Esophagus mucosa (tissue), 1 donor: ENCODE measurements around the gene LRRC70. TPM values are rescaled to one million over a fixed set of nuclear protein-coding genes. Genes with fewer than 3 reads are reported as not detected.
"Not testable (repeated sequence)": the region's sequence is repeated elsewhere in the genome, so short reads cannot be mapped to it uniquely, and the experiment has no call there.

Experiments used
- ATAC-seq: fragments of 200-7000 bp; cut with Tn5 transposase; one replicate; pipeline ENCODE4 v1.9.1; 2020
- total RNA-seq: library from RNA; stranded (reverse); gene quantifications from one replicate; pipeline ENCODE4 v1.2.4, GENCODE V29; 2023
- donor health status: DM: yes; HTN: yes; CAD: no.

LRRC70 gene
- 0.16 TPM for total RNA-seq

GRCh38 chr5:62578540-62578939 is at the start of gene LRRC70:
Gene LRRC70, plus strand, starts transcription at chr5:62578819. Its CDS starts 620 bp downstream, at chr5:62579439.
- peak; percentile 28 for ATAC-seq

- ATAC-seq: no peak
Observed at GRCh38 chr5:62533597-62533996, 45.0 kb upstream of the LRRC70 start.

- ATAC-seq: no peak
Observed at GRCh38 chr5:62534461-62535236, 44.0 kb upstream of the LRRC70 start.

DNA sequence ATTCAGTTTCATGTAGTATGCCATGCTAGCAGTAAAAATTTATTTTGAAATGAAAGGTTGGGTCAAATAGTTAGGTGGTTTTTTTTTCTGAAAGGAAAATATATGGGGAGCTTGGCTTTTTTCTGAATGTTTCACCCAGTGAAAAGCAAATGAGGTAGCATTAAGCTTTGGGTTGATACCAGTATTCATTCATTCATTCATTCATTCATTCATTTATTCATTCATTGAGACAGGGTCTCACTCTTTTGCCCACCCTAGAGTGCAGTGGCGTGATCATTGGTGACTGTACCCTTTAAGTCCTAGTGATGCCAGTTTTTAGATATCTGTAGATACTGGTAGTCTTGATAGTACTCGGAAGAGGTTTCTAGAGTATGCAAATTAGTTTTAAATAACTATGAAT is 42.4 kb upstream of the LRRC70 start:
- no peak for ATAC-seq

DNA sequence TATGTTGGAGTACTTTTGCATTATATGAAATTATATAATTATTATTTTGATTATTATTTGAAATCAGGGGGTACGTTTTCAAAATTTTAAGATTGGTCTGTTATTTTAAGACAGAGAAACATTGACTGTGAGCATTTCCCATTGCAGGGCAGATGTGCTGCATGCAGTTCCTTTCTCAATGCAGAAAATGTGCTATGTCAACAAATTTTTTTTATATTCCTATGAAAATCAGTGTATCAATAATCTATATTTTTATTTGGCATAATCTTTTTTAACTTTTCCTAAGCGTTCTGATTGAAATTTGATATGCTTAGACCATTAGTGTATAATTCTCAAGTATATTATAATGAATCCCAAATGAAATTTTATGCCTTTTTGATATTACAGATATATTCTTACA is 41.8 kb upstream of the LRRC70 start:
- ATAC-seq: no peak

GRCh38 chr5:62538017-62538942 is 40.3 kb upstream of the LRRC70 start:
- ATAC-seq: peak; percentile 86

- ATAC-seq: no peak
Observed at GRCh38 chr5:62542720-62543119, 35.9 kb upstream of the LRRC70 start.

- ATAC-seq: no peak
Observed at GRCh38 chr5:62547945-62548630, 30.5 kb upstream of the LRRC70 start.

DNA sequence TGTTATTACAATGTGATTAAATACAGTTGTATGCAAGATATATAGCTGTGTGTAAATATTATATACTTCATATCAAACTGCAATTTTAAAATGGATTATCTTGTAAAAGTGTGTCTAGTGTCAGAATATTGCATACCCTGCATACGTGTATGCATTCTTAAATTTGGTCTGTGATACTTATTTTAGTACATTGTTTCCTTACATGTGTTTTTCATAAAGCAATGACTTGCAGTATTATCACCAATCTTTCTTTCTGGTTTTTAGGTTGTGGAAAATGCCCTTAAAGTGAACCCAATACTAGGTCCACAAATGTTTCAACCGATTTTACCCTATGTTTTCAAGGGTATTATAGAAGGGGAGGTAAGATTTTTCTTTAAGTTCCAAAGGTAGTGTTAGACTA is 28.5 kb upstream of the LRRC70 start:
- no peak for ATAC-seq

DNA sequence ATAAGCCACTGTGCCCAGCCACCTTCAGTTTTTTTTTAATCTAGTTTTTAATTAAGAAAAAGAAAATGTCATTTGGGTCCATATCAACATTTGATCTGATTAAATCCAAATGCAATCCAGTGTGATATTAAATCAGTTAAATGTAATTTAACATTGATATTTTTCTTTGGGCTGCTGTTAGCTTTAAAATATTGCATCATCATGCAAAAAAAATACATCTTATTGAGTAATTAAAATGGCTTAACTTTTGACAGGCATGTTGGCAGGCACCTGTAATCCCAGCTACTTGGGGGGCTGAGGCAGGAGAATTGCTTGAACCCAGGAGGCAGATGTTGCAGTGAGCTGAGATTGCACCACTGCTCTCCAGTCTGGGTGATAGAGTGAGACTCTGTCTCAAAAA is 22.7 kb upstream of the LRRC70 start:
- no peak for ATAC-seq

GRCh38 chr5:62558941-62559340 is 19.7 kb upstream of the LRRC70 start:
- no peak for ATAC-seq

- ATAC-seq: no peak
Observed at GRCh38 chr5:62560786-62561185, 17.8 kb upstream of the LRRC70 start.

- no peak for ATAC-seq
Observed at GRCh38 chr5:62561896-62562295, 16.7 kb upstream of the LRRC70 start.

DNA sequence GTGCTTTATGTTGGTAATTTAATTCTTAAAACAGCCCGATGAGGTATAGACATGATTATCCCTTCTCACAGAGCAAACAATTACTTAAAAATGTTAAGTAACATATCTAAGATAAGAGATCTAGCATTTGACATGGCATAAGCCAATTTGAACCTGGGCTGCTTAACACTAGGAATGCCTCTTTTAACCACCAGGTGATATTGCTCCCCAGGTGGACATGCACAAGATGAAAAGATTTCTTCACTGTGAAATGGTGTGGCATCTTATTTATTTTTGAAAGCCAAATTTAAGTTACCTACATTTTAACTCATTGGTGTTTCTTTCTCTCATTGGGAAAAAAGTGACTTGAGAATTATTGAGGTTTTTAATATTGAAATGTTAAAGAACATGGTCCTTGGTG is 15.8 kb upstream of the LRRC70 start:
- ATAC-seq: no peak

- no peak for ATAC-seq
Observed at GRCh38 chr5:62564101-62564500, 14.5 kb upstream of the LRRC70 start.

GRCh38 chr5:62565740-62566139 is 12.9 kb upstream of the LRRC70 start:
- ATAC-seq: not testable (repeated sequence)

DNA sequence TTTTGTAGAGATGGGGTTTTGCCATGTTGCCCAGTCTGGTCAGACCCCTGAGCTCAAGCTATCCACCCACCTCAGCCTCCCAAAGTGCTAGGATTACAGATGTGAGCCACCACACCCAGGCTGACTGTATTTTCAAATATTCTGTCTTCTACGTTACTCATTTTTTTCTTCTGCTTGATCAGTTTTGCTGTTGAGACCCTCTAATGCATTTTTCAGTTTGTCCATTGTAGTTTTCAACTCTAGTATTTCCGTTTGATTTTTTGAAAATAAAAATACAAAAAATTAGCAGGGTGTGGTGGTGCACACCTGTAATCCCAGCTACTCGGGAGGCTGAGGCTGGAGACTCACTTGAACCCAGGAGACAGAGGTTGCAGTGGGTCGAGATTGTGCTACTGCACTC is 10.5 kb upstream of the LRRC70 start:
- ATAC-seq: no peak

DNA sequence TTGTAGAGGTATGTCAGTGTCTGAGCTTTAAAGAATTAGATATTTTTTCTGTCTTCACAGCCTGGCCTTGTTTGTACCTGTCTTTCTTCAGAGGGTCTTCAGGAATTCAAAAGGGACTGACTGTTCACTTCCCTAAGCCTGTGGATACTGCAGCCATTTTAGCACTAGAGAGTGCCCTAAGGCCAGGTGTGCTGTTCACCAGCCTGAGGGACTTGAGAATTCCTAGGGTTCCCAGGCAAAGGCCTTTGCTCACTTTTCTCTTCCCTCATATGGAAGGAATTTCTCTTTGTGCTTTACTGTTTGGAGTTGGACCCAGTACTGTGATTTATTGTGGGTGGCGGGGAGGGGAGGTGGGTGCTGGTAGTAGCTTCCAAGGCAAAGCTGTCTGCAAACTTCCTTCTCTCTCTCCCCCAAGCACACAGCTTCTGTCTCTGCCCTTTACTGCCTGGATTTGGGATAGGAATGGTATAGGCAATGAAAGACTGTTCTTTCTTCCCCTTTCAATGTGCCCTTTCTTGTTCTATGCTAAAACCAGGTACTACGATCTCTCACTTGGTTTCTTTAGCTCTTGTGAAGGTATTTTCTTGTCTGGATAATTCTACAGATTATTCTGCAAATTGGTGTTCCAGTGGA is 9.7 kb upstream of the LRRC70 start:
- ATAC-seq: no peak

DNA sequence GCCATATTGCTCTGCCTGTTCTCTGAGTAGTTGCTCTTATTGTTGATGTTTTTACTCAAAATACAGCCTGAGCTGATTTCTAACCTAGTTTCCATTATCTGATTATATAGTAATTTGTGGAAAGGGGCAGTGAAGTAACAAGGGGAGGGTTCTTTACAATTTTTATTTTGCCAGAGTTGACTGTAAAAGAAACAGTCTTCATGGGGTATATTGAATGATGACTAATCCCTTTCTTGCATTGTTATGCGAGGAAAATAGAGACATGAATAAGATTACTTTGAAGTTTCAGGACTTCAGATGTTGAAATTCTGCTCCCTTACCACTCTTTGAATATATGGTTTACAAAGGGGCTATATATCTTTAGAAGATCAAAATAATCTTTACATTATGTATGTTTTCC is 9.1 kb upstream of the LRRC70 start:
- ATAC-seq: no peak

DNA sequence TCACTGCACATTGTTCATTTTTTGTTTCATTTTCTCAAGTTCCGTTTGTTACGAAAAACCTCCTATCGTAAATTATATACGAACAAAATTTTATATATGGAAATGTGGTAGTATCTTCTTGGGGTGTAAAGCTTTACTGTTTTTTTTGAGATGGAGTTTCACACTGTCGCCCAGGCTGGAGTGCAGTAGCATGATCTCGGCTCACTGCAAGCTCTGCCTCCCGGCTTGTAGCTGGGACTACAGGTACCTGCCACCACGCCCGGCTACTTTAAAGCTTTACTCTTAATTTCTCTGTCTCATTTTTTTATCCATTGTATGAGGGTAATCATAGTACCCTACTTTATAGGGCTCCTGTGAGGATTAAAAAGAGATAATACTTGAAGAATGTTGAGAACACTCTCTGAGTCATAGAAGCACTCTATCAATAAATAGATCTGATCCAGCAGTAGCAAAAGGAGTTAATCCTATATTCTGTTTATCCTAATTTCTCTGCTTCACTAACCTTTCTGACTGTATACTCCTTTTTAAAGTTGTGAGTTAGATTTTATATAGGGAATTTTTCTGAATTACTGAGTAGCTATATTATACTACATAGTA is 5.6 kb upstream of the LRRC70 start:
- no peak for ATAC-seq

- no peak for ATAC-seq
Observed at GRCh38 chr5:62574599-62574998, 4.0 kb upstream of the LRRC70 start.

- ATAC-seq: no peak
Observed at GRCh38 chr5:62575066-62575465, 3.6 kb upstream of the LRRC70 start.
